Peyer's patch (tissue), 4 donors: Measurements from ENCODE around the gene TLCD3B.
A peak's percentile ranks its signal among the peaks of the same experiment; 100 is the strongest.

ENCODE experiments used
- POLR2A ChIP-seq, 2 donors: fragments of 450-650 bp; IDR thresholded peaks; one replicate each; pipeline ENCODE4 v1.5.1; 2017; ENCODE audit warnings: antibody characterized with exemption in 2 of 2, mild to moderate bottlenecking in 2 of 2, moderate library complexity in 2 of 2
- TF ChIP-seq, protein P1 (sequence below), 6 experiments: fragments of 450-650 bp in 4 of 6; fragments of 200-600 bp in 2 of 6; sonication (generic) in 1 of 6; IDR thresholded peaks; one replicate each; pipeline ENCODE4 v1.5.1; 2017 to 2019; ENCODE audit warnings: antibody characterized with exemption in 6 of 6, mild to moderate bottlenecking in 3 of 6, moderate library complexity in 1 of 6

DNA sequence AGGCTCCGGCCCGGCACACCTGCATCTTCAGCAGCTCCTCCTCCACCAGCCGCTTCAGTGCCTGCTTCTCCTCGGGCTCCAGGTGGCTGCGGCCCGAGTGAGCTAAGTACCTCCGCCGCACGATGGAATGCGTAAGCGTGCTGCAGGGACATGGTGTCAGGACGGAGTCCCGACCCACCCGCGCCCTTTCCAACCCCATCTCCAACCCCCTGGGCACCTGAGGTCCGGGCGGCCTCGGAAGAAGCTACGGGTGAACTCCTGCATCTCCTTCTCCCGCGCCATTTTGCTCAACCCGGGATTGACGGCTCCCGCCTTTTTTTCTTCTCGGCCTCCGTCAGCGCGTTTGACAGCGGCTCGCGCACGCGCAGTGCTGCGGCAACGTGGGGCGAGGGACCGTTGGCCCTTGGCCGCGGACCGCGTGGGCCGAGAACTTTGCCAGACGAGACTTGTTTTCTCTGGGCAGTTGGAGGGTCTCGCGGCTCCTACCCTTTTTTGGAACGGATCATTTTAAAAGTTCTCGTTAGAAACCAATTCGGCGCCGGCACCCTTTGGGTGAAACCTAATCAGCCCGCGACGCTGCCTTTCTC, 35.7 kb downstream of the TLCD3B start, which contains the start of gene HIRIP3:
- TF ChIP-seq POLR2A (IDR thresholded peaks at IDR 0.05), result peak in 1 of 2 donors; percentile 16
- TF ChIP-seq, protein P1, sequence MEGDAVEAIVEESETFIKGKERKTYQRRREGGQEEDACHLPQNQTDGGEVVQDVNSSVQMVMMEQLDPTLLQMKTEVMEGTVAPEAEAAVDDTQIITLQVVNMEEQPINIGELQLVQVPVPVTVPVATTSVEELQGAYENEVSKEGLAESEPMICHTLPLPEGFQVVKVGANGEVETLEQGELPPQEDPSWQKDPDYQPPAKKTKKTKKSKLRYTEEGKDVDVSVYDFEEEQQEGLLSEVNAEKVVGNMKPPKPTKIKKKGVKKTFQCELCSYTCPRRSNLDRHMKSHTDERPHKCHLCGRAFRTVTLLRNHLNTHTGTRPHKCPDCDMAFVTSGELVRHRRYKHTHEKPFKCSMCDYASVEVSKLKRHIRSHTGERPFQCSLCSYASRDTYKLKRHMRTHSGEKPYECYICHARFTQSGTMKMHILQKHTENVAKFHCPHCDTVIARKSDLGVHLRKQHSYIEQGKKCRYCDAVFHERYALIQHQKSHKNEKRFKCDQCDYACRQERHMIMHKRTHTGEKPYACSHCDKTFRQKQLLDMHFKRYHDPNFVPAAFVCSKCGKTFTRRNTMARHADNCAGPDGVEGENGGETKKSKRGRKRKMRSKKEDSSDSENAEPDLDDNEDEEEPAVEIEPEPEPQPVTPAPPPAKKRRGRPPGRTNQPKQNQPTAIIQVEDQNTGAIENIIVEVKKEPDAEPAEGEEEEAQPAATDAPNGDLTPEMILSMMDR (IDR thresholded peaks at IDR 0.05), result no peak
